Heart right ventricle (tissue), 16 donors: ENCODE data around the gene SLC25A40. TPM values are rescaled to one million over a fixed set of nuclear protein-coding genes. Genes with fewer than 3 reads are reported as not detected.
"Not testable (repeated sequence)": the region's sequence is repeated elsewhere in the genome, so short reads cannot be mapped to it uniquely, and the experiment has no call there.

Source experiments
- ATAC-seq, 8 donors: fragments of 200-7000 bp; cut with Tn5 transposase; one replicate each; pipeline ENCODE4 v1.9.1; 2020; ENCODE audit warnings: mild to moderate bottlenecking in 8 of 8, moderate library complexity in 8 of 8, moderate number of reproducible peaks in 1 of 8
- DNase-seq, 2 donors: peaks; one replicate each; pipeline ENCODE4 v3.0.0-alpha.2; 2020
- H3K27ac ChIP-seq, 10 donors: fragments of 200-600 bp; sonication (generic) in 2 of 10; one replicate each; pipeline versions ENCODE4 v1.5.0 to v1.8.0; 2020 to 2022; ENCODE audit warnings: mild to moderate bottlenecking in 3 of 10
- H3K27me3 ChIP-seq, 7 donors: fragments of 200-600 bp; one replicate each; pipeline ENCODE4 v1.8.0; 2021 to 2022; ENCODE audit warnings: mild to moderate bottlenecking in 2 of 7
- H3K36me3 ChIP-seq, 9 donors: fragments of 200-600 bp; sonication (generic) in 1 of 9; one replicate each; pipeline versions ENCODE4 v1.5.0 to v1.8.0; 2020 to 2022; ENCODE audit warnings: mild to moderate bottlenecking in 2 of 9
- H3K4me1 ChIP-seq, 9 donors: fragments of 200-600 bp; sonication (generic) in 1 of 9; one replicate each; pipeline versions ENCODE4 v1.5.0 to v1.8.0; 2020 to 2022; ENCODE audit warnings: mild to moderate bottlenecking in 4 of 9
- H3K4me3 ChIP-seq, 10 donors: fragments of 200-600 bp; sonication (generic) in 2 of 10; one replicate each; pipeline versions ENCODE4 v1.5.0 to v1.8.0; 2020 to 2022; ENCODE audit warnings: mild to moderate bottlenecking in 7 of 10, moderate library complexity in 2 of 10
- H3K9me3 ChIP-seq, 11 donors: fragments of 200-600 bp in 10 of 11; sonication (generic) in 2 of 11; one replicate each; pipeline versions ENCODE4 v1.5.0 to v1.8.0; 2013 to 2022; ENCODE audit warnings: mild to moderate bottlenecking in 2 of 11, control low read depth in 1 of 11, moderate library complexity in 1 of 11
- CTCF ChIP-seq, 9 donors: fragments of 200-600 bp; sonication (generic) in 2 of 9; IDR thresholded peaks; one replicate each; pipeline versions ENCODE4 v1.5.0 to v1.8.0; 2021 to 2022; ENCODE audit warnings: antibody characterized with exemption in 9 of 9, mild to moderate bottlenecking in 5 of 9, moderate library complexity in 1 of 9
- WGBS, 2 donors: extraction: QIAGEN DNeasy Blood & Tissue Kit; methylation state at CpG; one replicate each; pipeline ENCODE4 v1.1.7; 2013; ENCODE audit warnings: inconsistent platforms in 1 of 2; 5-methylcytosine and 5-hydroxymethylcytosine counted together
- intact Hi-C, 10 donors: fragments of 100-400 bp; cut with DNase I; formaldehyde crosslinking; loops; one replicate each; pipeline versions ENCODE4 v1.11.1 to v1.14.2; 2022
- polyA plus RNA-seq, 2 donors: library from polyadenylated mRNA; stranded (reverse); fragments of 200-250 nt; gene quantifications; one replicate each; pipeline ENCODE4 v1.2.3, GENCODE V29; 2013
- total RNA-seq, 10 donors: library from RNA; stranded (reverse); fragmentation: NEBNext Ultra II Directional in 3 of 10; extraction: Animal tissue kit (Norgen Biotek cat#: 25700) in 3 of 10; gene quantifications; one replicate each; pipeline versions ENCODE4 v1.2.1 to v1.2.4, GENCODE V29; 2021 to 2023
- donor health status: Arrhythmogenic right ventricular cardiomyopathy.
- donor health status: ischemic (EF 13 %, LVEDD 7.1; RV severe dilation, severe dysfunction).
- donor health status: healthy with polysubstance abuse.
- donor health status: DM: no; HTN: yes; CAD: no.
- donor health status: DM: no; HTN: no; CAD: no.
- donor health status: ischemic (EF 25% LVEDD 6.9; RV normal size, moderate dysfunction).
- donor health status: ischemic (EF 25% LVEDD 5.7; RV mildly dilated, moderate dysfunction).
- donor health status: healthy.
- donor health status: DM: yes; HTN: yes; CAD: no.
- donor health status: Ischemic cardiomyopathy.
- donor health status: ischemic (EF 35%, LVEDD 5.7; RV mildly dilated, moderate dysfunction).
- donor health status: nonischemic (EF 11% LVEDD 7.7; RV severe dilation, severe dysfunction).
- donor health status: DM: yes; HTN: yes; CAD: no.
- donor health status: PGD.
- donor health status: ischemic (EF 29% LVEDD 5.4; RV normal size, mild dysfunction).
- donor health status: nonischemic (EF 23%, LVEDD 6.1; RV moderate dilation, normal function).

SLC25A40 gene
- total and polyA plus RNA-seq, 12 donors = 4.1 to 29.6 (median 20.6) TPM

- no peak for ATAC-seq
- WGBS, 2 donors = 93 to 95% methylated on average over 1 of the region's 1 CpG
- Histone ChIP-seq H3K4me3 (no peak overlapping the region), H3K9me3 (peaks cover 0 to 10% (median 0%) of the 10 kb centered on the region in 11 donors), H3K4me1 (no peaks in the 10 kb centered on the region), H3K27me3 (no peaks in the 10 kb centered on the region), H3K36me3 (peaks cover 0 to 48% (median 0%) of the 10 kb centered on the region in 9 donors), H3K27ac (no peak overlapping the region)
- no peak for DNase-seq
- intact Hi-C loops = no loop called here
- no peak for TF ChIP-seq CTCF (IDR thresholded peaks at IDR 0.05)
These were observed 43.0 kb downstream of the SLC25A40 start for GRCh38 chr7:87833130-87833529.

DNA sequence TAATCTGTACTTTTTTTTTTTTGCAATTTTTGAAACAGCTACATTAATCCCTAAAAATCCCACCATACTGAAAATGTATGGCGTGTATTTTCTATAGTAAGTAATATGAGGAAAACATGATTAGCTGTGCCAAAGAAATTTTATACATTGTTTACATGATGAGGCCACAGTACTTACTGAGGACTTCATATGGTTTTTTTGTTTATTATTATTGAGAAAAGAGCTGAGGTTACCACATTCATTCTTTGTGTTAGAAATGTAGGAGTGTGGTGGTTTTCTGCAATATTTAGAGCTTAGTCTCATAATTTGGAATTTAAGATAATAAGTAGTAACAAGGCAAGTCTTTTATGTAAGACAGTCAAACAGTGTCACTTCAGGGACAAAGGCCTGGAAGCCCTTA lies 45.1 kb downstream of the SLC25A40 start:
- H3K4me1 ChIP-seq = no peaks in the 10 kb centered on the region
- DNase-seq (no peak), ATAC-seq (no peak)
- H3K4me3 ChIP-seq = no peak overlapping the region
- intact Hi-C loops = no loop called here
- H3K36me3 ChIP-seq = peaks cover 0 to 39% (median 0%) of the 10 kb centered on the region in 9 donors
- no peak for TF ChIP-seq CTCF (IDR thresholded peaks at IDR 0.05)
- no peak overlapping the region for H3K27ac ChIP-seq
- H3K9me3 ChIP-seq = peaks cover 0 to 10% (median 0%) of the 10 kb centered on the region in 11 donors
- H3K27me3 ChIP-seq = no peaks in the 10 kb centered on the region
- WGBS, 2 donors = 97 to 100% methylated on average over 1 of the region's 1 CpG

DNA sequence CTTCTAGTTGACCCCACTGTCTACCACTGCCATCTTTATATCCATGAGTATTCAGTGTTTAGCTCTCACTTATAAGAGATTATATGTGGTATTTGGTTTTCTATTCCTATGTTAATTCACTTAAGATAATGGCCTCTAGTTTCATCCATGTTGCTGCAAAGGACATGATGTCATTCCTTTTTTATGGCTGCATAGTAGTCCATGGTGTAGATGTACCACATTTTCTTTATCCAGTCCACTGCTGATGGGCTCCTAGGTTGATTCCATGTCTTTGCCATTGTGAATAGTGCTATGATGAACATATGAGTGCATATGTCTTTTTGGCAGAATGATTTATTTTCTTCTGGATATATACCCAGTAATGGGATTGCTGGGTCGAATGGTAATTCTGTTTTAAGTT lies 47.8 kb downstream of the SLC25A40 start:
- DNase-seq, ATAC-seq, H3K27ac ChIP-seq, H3K27me3 ChIP-seq, H3K4me1 ChIP-seq, intact Hi-C loops, H3K4me3 ChIP-seq: not testable (repeated sequence)
- H3K36me3 ChIP-seq = peaks cover 0 to 24% (median 0%) of the 10 kb centered on the region in 9 donors
- peaks cover 0 to 31% (median 0%) of the 10 kb centered on the region in 11 donors for H3K9me3 ChIP-seq
- 97 to 99% methylated on average over 1 of the region's 1 CpG for WGBS, 2 donors

- H3K27me3 ChIP-seq, H3K4me3 ChIP-seq, H3K36me3 ChIP-seq, H3K27ac ChIP-seq, DNase-seq, H3K4me1 ChIP-seq, ATAC-seq, intact Hi-C loops: not testable (repeated sequence)
- peaks cover 0 to 32% (median 0%) of the 10 kb centered on the region in 11 donors for H3K9me3 ChIP-seq
- 98 to 99% methylated on average over 2 of the region's 2 CpGs for WGBS, 2 donors
These were observed 50.8 kb downstream of the SLC25A40 start for GRCh38 chr7:87825369-87825768.

- intact Hi-C loops, H3K4me1 ChIP-seq, DNase-seq, H3K4me3 ChIP-seq, H3K27me3 ChIP-seq, H3K36me3 ChIP-seq, ATAC-seq, H3K27ac ChIP-seq: not testable (repeated sequence)
- H3K9me3 ChIP-seq = peaks cover 0 to 26% (median 0%) of the 10 kb centered on the region in 11 donors
- 90 to 92% methylated on average over 2 to 3 of the region's 4 CpGs for WGBS, 2 donors
These were observed 54.1 kb downstream of the SLC25A40 start for GRCh38 chr7:87822056-87822455.

DNA sequence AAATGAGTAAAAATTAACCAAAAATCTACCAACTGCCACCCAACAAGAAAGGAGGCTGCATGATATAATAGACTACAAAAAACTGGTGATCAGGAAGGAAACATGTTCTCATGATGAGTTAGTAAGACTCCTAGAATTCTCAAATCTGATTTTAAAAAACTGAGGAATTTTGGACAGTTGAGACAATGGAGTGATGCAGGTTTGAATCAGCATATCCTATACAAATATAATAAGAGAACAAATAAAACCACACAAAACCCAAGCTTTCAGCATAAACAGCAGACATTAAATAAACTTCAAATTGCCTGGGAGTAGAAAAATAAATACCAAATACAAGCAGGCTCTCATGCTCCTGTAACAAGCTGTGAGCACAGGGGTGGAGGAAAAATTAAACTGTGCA lies 57.8 kb downstream of the SLC25A40 start:
- Histone ChIP-seq H3K9me3 (peaks cover 0 to 7% (median 0%) of the 10 kb centered on the region in 11 donors), H3K27me3 (no peaks in the 10 kb centered on the region), H3K4me3 (no peak overlapping the region), H3K4me1 (no peaks in the 10 kb centered on the region), H3K36me3 (no peaks in the 10 kb centered on the region), H3K27ac (no peak overlapping the region)
- DNase-seq = no peak
- no peak for ATAC-seq
- intact Hi-C loops = no loop called here
- no peak for TF ChIP-seq CTCF (IDR thresholded peaks at IDR 0.05)
